ENCODE data around the gene THUMPD1.

The THUMPD1 gene

DNA sequence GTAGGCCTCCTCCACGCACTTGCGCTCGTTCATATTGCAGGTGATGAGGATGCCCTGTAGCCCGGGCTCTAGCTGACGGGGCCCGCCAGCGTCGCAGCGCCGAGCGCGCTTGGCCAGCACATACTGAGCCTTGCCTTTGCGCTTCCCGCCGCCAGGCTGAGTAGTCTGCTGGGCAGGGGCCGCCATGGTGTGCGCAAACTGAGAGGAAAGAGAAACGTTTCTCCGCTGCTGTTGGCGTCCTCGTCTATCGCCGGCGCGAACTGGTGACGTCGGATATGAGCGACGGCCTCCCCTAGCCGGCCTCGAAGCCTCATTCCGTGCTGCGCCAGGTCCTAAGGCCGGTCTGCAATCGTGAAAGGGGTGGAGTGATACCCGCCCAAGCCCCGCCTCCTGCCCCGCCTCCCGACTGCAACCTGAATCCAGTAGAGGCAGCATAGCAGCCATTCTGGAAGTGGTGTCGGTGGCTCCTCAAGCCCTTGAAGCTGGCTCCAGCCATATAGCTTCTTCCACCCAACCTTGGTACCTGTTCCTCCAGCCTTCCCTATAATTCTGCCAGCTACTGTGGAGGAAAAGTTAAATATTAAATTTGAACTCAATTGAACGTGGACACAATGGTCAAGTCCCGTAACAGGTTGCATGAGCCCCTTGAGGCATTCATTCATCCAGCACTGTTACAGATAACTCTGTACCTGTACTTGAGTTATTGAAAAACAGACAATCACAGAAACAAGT, at the start of gene THUMPD1:
TSS of gene THUMPD1 (minus strand) at position 265 of the 732 bp plus-strand sequence. CDS start at position 186, 79 bp downstream.
- Histone ChIP-seq H3K9me3 (ENCODE audit: control insufficient read depth, low read length) (no peaks in the 10 kb centered on the region), H3K36me3 (ENCODE audit: control insufficient read depth, insufficient read depth, low read length) (no peaks in the 10 kb centered on the region), H3K27ac (peak within 1 kb of the TSS; percentile 97), H3K27me3 (ENCODE audit: control insufficient read depth, insufficient read depth, low read length) (no peaks in the 10 kb centered on the region), H3K4me1 (peaks cover 4% of the 10 kb centered on the region), H3K9ac (peak within 1 kb of the TSS; percentile 96), H3K79me2 (peaks cover 21% of the 10 kb centered on the region), H3K4me2 (ENCODE audit: low read length) (peak within 1 kb of the TSS; percentile 76), H2AFZ (peak within 1 kb of the TSS; percentile 100), H3K4me3 (ENCODE audit: low read depth, low read length) (peak within 1 kb of the TSS; percentile 93)
- TF ChIP-seq, protein P1, sequence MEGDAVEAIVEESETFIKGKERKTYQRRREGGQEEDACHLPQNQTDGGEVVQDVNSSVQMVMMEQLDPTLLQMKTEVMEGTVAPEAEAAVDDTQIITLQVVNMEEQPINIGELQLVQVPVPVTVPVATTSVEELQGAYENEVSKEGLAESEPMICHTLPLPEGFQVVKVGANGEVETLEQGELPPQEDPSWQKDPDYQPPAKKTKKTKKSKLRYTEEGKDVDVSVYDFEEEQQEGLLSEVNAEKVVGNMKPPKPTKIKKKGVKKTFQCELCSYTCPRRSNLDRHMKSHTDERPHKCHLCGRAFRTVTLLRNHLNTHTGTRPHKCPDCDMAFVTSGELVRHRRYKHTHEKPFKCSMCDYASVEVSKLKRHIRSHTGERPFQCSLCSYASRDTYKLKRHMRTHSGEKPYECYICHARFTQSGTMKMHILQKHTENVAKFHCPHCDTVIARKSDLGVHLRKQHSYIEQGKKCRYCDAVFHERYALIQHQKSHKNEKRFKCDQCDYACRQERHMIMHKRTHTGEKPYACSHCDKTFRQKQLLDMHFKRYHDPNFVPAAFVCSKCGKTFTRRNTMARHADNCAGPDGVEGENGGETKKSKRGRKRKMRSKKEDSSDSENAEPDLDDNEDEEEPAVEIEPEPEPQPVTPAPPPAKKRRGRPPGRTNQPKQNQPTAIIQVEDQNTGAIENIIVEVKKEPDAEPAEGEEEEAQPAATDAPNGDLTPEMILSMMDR (IDR thresholded peaks at IDR 0.05) = peak; percentile 17

GRCh38 chr16:20789130-20789529, 47.5 kb upstream of the THUMPD1 start:
- no peaks in the 10 kb centered on the region for H3K27me3 ChIP-seq (ENCODE audit: control insufficient read depth, insufficient read depth, low read length)
- TF ChIP-seq, protein P1 (IDR thresholded peaks at IDR 0.05) = no peak
- H3K4me1 ChIP-seq = no peaks in the 10 kb centered on the region
- no peak overlapping the region for H3K27ac ChIP-seq
- H3K4me3 ChIP-seq (ENCODE audit: low read depth, low read length) = no peak overlapping the region
- H3K79me2 ChIP-seq = no peaks in the 10 kb centered on the region
- H3K4me2 ChIP-seq (ENCODE audit: low read length) = no peak overlapping the region
- H3K9ac ChIP-seq = no peak overlapping the region
- H3K36me3 ChIP-seq (ENCODE audit: control insufficient read depth, insufficient read depth, low read length) = no peaks in the 10 kb centered on the region
- H3K9me3 ChIP-seq (ENCODE audit: control insufficient read depth, low read length) = no peaks in the 10 kb centered on the region
- no peak overlapping the region for H2AFZ ChIP-seq

DNA sequence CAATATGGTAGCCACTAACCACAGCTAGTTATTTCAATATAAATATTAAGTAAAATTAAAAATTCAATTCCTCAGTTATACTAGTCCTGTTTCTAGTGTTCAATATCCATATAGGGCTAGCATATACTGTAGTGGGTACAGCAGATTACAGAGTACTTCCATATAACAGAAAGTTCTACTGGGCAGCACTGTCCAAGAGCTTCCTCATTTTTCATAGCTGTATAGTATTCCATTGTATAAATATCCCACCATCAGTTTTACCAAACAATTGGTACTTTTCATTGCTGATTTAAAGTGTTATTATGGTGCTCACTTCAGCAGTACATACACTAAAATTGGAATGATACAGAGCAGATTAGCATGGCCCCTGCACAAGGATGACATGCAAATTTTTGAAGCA, 42.6 kb upstream of the THUMPD1 start:
- H2AFZ ChIP-seq = no peak overlapping the region
- H3K79me2 ChIP-seq = no peaks in the 10 kb centered on the region
- TF ChIP-seq, protein P1 (IDR thresholded peaks at IDR 0.05) = no peak
- no peak overlapping the region for H3K4me3 ChIP-seq (ENCODE audit: low read depth, low read length)
- no peak overlapping the region for H3K9ac ChIP-seq
- H3K4me1 ChIP-seq = no peaks in the 10 kb centered on the region
- no peak overlapping the region for H3K27ac ChIP-seq
- no peaks in the 10 kb centered on the region for H3K36me3 ChIP-seq (ENCODE audit: control insufficient read depth, insufficient read depth, low read length)
- no peaks in the 10 kb centered on the region for H3K9me3 ChIP-seq (ENCODE audit: control insufficient read depth, low read length)
- no peak overlapping the region for H3K4me2 ChIP-seq (ENCODE audit: low read length)
- H3K27me3 ChIP-seq (ENCODE audit: control insufficient read depth, insufficient read depth, low read length) = no peaks in the 10 kb centered on the region

GRCh38 chr16:20782470-20782869, 40.9 kb upstream of the THUMPD1 start:
- Histone ChIP-seq H3K9me3 (ENCODE audit: control insufficient read depth, low read length) (no peaks in the 10 kb centered on the region), H3K4me3 (ENCODE audit: low read depth, low read length) (no peak overlapping the region), H3K27me3 (ENCODE audit: control insufficient read depth, insufficient read depth, low read length) (no peaks in the 10 kb centered on the region), H2AFZ (no peak overlapping the region), H3K36me3 (ENCODE audit: control insufficient read depth, insufficient read depth, low read length) (no peaks in the 10 kb centered on the region), H3K9ac (no peak overlapping the region), H3K4me1 (no peaks in the 10 kb centered on the region), H3K4me2 (ENCODE audit: low read length) (no peak overlapping the region), H3K79me2 (no peaks in the 10 kb centered on the region), H3K27ac (no peak overlapping the region)
- TF ChIP-seq, protein P1 (IDR thresholded peaks at IDR 0.05) = no peak

GRCh38 chr16:20781697-20782096, 40.1 kb upstream of the THUMPD1 start:
- no peak overlapping the region for H3K4me3 ChIP-seq (ENCODE audit: low read depth, low read length)
- H3K27ac ChIP-seq = no peak overlapping the region
- H3K4me2 ChIP-seq (ENCODE audit: low read length) = no peak overlapping the region
- H3K79me2 ChIP-seq = no peaks in the 10 kb centered on the region
- no peaks in the 10 kb centered on the region for H3K9me3 ChIP-seq (ENCODE audit: control insufficient read depth, low read length)
- no peaks in the 10 kb centered on the region for H3K27me3 ChIP-seq (ENCODE audit: control insufficient read depth, insufficient read depth, low read length)
- H2AFZ ChIP-seq = no peak overlapping the region
- no peaks in the 10 kb centered on the region for H3K4me1 ChIP-seq
- H3K36me3 ChIP-seq (ENCODE audit: control insufficient read depth, insufficient read depth, low read length) = no peaks in the 10 kb centered on the region
- no peak overlapping the region for H3K9ac ChIP-seq
- TF ChIP-seq, protein P1 (IDR thresholded peaks at IDR 0.05) = no peak
